ENCODE results near the gene VGLL4.
A peak's percentile ranks its signal among the peaks of the same experiment; 100 is the strongest.

Gene VGLL4

GRCh38 chr3:11567516-11568467 is 75.9 kb downstream of the VGLL4 start:
- FAIRE-seq (peak; percentile 93), DNase-seq (ENCODE audit: insufficient read length, low spot score) (peak; percentile 79)

GRCh38 chr3:11566916-11567315 is 76.8 kb downstream of the VGLL4 start:
- DNase-seq (ENCODE audit: insufficient read length, low spot score) (no peak), FAIRE-seq (peak; percentile 55)

- FAIRE-seq (no peak), DNase-seq (ENCODE audit: insufficient read length, low spot score) (no peak)
Measured at GRCh38 chr3:11566478-11566877, 77.2 kb downstream of the VGLL4 start.

GRCh38 chr3:11565932-11566331 is 77.8 kb downstream of the VGLL4 start:
- FAIRE-seq: peak; percentile 89
- no peak for DNase-seq (ENCODE audit: insufficient read length, low spot score)

- DNase-seq (ENCODE audit: insufficient read length, low spot score): no peak
- FAIRE-seq: peak; percentile 26
Measured at GRCh38 chr3:11565492-11565891, 78.2 kb downstream of the VGLL4 start.

- DNase-seq (ENCODE audit: insufficient read length, low spot score) (no peak), FAIRE-seq (no peak)
Measured at GRCh38 chr3:11565072-11565471, 78.6 kb downstream of the VGLL4 start.

GRCh38 chr3:11564577-11565001 is 79.1 kb downstream of the VGLL4 start:
- FAIRE-seq (no peak), DNase-seq (ENCODE audit: insufficient read length, low spot score) (no peak)

- FAIRE-seq (no peak), DNase-seq (ENCODE audit: insufficient read length, low spot score) (no peak)
Measured at GRCh38 chr3:11563865-11564185, 79.9 kb downstream of the VGLL4 start.

- DNase-seq (ENCODE audit: insufficient read length, low spot score): no peak
- no peak for FAIRE-seq
Measured at GRCh38 chr3:11563159-11563864, 80.4 kb downstream of the VGLL4 start.

GRCh38 chr3:11562277-11562881 is 81.3 kb downstream of the VGLL4 start:
- DNase-seq (ENCODE audit: insufficient read length, low spot score) (no peak), FAIRE-seq (no peak)

- DNase-seq (ENCODE audit: insufficient read length, low spot score): no peak
- no peak for FAIRE-seq
Measured at GRCh38 chr3:11560746-11561145, 83.0 kb downstream of the VGLL4 start.

GRCh38 chr3:11559816-11560633 is 83.7 kb downstream of the VGLL4 start:
- peak; percentile 16 for FAIRE-seq
- no peak for DNase-seq (ENCODE audit: insufficient read length, low spot score)

- FAIRE-seq (no peak), DNase-seq (ENCODE audit: insufficient read length, low spot score) (no peak)
Measured at GRCh38 chr3:11558918-11559815, 84.5 kb downstream of the VGLL4 start.

- no peak for FAIRE-seq
- DNase-seq (ENCODE audit: insufficient read length, low spot score): no peak
Measured at GRCh38 chr3:11558411-11558903, 85.3 kb downstream of the VGLL4 start.

- FAIRE-seq: no peak
- no peak for DNase-seq (ENCODE audit: insufficient read length, low spot score)
Measured at GRCh38 chr3:11558002-11558401, 85.7 kb downstream of the VGLL4 start.

GRCh38 chr3:11556851-11557644 is 86.7 kb downstream of the VGLL4 start:
- no peak for FAIRE-seq
- no peak for DNase-seq (ENCODE audit: insufficient read length, low spot score)

- FAIRE-seq (no peak), DNase-seq (ENCODE audit: insufficient read length, low spot score) (no peak)
Measured at GRCh38 chr3:11555881-11556633, 87.7 kb downstream of the VGLL4 start.

- DNase-seq (ENCODE audit: insufficient read length, low spot score) (no peak), FAIRE-seq (no peak)
Measured at GRCh38 chr3:11555211-11555782, 88.4 kb downstream of the VGLL4 start.
